HG03196 (cell line): ENCODE results near the gene TTC6.
"Not testable (repeated sequence)": the region's sequence is repeated elsewhere in the genome, so short reads cannot be mapped to it uniquely, and the experiment has no call there.

ENCODE experiments used
- ATAC-seq: cut with Tn5 transposase; IDR thresholded peaks from one replicate; pipeline ENCODE4 v1.9.1; 2021; ENCODE audit not compliant: unreplicated experiment

The TTC6 gene

GRCh38 chr14:37594971-37595808 lies at the start of gene TTC6, which contains the start of gene FOXA1:
Gene TTC6 (plus strand): TSS chr14:37595629. CDS start chr14:37622065, 26,436 bp downstream.
Gene FOXA1 (minus strand): TSS chr14:37595249. CDS start chr14:37594972, 277 bp downstream.
- ATAC-seq = no peak

DNA sequence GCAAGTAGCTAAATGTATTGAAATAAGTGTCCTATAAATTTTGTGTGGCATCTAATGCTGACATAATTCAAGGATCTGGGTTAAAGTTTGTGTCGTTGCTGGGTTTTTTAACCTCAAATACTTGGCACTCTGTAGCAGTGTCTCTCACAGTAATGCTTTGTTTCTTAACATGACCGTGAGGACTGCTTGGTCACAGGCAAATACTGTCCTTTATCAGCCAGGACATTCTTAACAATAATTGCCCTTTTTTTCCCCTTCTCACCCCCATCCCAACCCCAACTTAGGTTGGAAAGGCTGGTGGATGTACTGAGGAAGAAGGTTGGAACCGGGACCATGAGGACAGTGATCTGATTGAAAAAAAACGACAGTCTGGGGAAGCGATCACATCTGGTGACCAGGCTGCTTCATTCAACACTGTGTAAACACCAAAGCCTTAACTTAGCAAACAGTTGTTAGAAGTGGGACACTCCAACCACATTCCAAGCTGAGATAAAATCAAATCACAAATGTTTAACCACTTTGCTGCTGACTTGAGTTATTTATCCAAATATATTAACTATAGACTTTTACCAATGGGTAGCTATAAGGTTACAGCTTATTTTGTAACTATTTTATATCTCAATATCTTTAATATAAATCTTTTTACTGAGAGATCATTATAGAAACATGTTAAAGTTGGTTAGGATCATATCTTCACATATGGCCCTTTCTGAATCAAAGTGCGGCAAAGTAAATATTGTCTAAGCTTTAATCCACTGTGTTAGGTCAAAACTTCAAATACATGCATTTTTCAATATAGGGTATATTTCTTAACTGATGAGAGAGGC lies 48.6 kb upstream of the TTC6 start:
- ATAC-seq = no peak

- ATAC-seq = no peak
Observed at GRCh38 chr14:37550511-37550910, 44.9 kb upstream of the TTC6 start.

DNA sequence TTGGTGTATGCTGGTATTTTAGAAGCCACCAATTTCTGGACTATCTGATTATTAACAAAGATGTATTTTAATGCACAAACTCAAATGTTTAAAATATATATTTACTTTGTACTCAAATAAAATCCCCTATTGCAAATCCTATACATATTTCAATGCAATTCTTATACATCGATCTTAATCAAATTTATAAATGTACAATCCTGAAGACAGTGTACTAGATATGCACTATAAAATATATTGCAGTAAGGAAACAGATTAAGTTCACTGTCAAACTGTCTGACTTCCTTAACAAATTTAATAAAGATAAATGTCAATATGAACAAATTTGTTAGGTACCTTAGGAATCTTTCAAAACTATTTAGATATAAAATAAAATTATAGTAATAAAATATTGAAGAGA lies 44.3 kb upstream of the TTC6 start:
- no peak for ATAC-seq

- ATAC-seq = no peak
Observed at GRCh38 chr14:37553935-37554550, 41.4 kb upstream of the TTC6 start.

DNA sequence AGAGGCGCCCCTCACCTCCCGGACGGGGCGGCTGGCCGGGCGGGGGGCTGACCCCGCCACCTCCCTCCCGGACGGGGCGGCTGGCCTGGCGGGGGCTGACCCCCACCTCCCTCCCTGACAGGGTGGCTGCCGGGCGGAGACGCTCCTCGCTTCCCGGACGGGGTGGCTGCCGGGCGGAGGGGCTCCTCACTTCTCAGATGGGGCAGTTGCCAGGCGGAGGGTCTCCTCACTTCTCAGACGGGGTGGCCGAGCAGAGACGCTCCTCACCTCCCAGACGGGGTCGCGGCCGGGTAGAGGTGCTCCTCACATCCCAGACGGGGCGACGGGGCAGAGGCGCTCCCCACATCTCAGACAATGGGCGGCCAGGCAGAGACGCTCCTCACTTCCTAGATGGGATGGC lies 39.8 kb upstream of the TTC6 start:
- ATAC-seq = not testable (repeated sequence)

GRCh38 chr14:37558740-37559139 lies 36.7 kb upstream of the TTC6 start:
- ATAC-seq = no peak

GRCh38 chr14:37559386-37559785 lies 36.0 kb upstream of the TTC6 start:
- no peak for ATAC-seq

- no peak for ATAC-seq
Observed at GRCh38 chr14:37563189-37563588, 32.2 kb upstream of the TTC6 start.

- no peak for ATAC-seq
Observed at GRCh38 chr14:37565550-37565949, 29.9 kb upstream of the TTC6 start.

DNA sequence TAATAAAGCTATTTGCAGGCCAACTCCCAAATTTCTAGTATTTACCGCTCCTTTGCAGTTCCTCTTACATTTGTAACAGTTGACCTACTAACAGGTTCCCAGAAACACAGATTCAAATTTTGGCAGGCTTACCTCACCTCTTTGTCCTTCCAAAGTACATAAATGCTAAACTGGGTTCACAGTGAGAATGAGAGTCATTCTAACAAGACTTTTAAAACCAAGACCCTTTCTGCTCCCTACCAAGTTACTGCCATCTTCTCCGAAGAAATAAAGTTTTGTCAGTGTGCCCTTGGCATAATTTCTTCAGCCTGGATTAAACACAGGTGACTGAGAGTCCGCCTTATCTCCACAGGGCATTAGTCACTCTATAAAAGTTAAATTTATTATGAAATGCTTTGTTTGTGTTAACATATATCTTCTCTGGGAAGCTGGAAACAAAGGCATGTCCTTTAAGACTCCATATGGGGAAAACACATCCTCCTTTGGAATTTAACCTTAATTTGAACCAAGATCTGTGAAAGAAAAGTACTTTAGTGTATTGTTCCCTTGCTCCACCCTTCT lies 28.5 kb upstream of the TTC6 start:
- ATAC-seq = no peak

DNA sequence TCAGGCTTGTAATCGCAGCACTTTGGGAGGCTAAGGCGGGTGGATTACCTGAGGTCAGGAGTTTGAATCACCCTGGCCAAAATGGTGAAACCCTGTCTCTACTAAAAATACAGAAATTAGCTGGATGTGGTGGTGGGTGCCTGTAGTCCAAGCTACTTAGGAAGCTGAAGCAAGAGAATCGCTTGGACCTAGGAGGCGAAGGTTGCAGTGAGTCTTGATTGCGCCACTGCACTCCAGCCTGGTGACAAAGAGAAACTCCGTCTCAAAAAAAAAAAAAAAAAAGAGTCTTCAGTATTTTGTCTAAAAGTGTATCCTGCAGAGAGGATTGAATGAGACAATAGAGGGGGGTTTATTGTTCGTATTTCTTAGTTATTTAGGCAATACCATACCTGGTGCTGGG lies 25.7 kb upstream of the TTC6 start:
- no peak for ATAC-seq

- no peak for ATAC-seq
Observed at GRCh38 chr14:37571391-37571790, 24.0 kb upstream of the TTC6 start.

DNA sequence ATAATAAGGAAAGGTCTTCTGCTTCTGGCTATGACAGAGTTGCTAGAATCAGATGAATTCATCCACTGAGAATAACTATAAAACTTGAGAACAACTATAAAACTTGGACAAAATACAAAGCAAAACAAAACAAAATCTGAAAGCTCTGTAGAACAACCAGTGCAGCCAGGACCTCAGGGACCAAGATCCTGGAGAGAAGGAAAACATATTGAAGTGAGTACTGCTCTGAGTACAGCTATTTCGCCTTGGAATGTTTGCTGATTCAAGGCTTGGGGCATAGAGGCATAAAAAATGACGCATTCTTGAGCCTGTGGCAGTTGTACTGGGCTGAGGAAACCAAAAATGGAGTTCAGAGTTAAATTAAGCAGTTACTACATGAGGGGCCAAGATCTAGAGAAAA lies 22.1 kb upstream of the TTC6 start:
- ATAC-seq = no peak

DNA sequence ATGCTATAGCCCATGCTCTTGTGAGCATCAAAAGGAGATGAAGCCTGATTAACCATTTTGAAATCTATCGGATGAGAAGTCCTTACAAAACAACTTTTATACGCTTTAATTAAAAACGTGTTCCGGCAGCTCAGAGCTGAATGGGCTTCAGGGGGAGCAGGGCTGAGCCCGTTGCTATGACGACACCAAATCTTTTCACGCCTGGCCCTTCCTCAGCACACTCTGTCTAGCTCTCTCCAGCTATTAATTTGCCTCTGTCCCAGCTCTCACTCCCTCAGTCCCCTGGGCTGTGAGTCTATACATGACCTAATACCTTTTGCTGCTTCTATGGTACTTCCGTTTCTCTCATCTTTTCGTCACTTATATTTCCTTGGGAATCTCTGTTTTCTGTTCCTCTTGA lies 16.2 kb upstream of the TTC6 start:
- ATAC-seq = no peak

DNA sequence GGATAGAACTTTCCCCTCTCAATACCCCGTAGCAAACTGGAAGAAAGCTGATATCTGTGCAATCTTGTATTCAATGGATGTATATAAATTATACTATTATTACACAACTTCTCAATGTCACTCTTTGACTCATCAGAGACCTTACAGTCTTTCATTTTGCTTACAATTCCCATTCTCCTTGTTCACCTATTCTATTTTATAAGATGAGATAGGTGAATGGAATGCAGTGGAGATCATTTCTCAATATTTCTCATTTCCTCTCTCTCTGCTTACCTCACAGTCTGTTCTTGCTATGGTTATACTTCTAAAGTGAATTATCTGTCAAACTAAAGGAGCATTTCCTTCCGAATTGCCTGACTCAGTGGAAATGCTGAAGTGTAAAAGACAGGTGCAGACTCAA lies 15.3 kb upstream of the TTC6 start:
- no peak for ATAC-seq

DNA sequence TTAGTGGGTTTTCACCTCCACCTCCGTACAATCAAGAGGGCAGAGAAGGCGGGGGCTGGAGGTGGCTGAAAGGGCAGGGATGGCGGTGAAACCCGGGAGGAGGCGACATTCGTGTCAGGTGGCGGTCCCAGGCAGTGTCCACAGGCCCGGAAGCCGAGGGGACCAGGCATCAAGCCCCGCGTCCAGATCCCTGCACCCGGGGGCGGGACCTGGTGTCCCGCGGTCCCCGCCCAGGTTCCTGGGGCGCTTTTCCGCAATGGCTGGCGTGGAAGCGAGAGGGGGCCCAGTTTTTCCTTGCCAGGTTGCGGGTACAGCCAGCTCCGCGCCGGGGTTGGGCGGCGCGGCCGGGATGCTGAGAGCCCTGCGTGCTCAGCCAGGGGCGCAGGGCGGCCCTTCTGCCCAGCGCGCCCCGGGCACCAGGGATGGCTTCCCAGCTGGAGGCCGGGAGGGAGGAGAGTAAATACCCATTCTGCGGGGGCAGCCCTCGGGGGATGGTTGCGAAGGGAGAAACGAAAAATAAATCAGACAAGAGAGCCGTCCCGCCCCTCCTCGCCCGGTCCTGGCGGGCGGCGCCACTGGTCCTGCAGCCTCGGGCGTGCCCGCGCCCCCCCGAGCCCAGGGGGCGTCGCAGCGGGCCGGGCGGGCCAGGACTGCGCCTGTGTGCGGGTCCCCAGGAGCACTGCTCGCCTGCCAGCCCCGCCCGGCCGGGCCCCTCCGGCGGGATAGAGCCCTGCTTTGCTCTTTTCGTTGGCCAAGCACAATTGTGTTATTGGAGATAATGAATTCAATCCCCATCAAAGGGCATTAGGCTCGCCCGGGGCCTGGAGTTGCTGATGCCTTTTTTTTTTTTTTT lies 11.8 kb upstream of the TTC6 start:
- no peak for ATAC-seq

- no peak for ATAC-seq
Observed at GRCh38 chr14:37584211-37585100, 11.0 kb upstream of the TTC6 start.

DNA sequence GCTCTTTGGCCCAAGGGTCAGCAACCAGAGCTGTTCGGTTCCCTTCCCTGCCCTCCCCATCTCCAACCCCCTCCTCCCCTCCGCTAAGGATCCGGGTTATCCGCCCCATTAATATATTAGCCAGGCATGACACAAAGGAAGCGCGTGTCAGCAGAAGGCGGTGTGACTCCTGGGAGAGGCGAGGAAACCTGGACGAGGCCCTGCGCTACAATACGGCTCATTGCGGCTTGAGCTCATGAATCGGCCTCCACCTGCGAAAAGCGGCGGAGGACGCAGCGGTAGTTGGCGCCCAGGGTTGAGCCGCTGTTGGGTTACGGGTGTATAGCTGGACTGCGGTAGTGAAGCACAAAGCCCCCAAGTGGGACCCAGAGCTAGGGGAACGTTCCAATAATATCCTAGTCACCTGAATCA lies 10.3 kb upstream of the TTC6 start:
- ATAC-seq = no peak
